OCI-LY1 (cell line): ENCODE data around the gene PVRIG.
"Not testable (repeated sequence)": the region's sequence is repeated elsewhere in the genome, so short reads cannot be mapped to it uniquely, and the experiment has no call there.

Experiments used
- H2AFZ ChIP-seq: fragments of 200-600 bp; sonication (generic), shearing (Covaris generic); 2 replicates; pipeline ENCODE4 v1.6.0; 2014; ENCODE audit warnings: antibody characterized with exemption, mild to moderate bottlenecking, low read length
- H3F3A ChIP-seq: fragments of 200-600 bp; sonication (generic), shearing (Covaris generic); 2 replicates; pipeline ENCODE4 v1.6.0; 2014; ENCODE audit warnings: mild to moderate bottlenecking, antibody characterized with exemption, low read length, moderate library complexity; ENCODE audit not compliant: insufficient read depth
- H3K27ac ChIP-seq: fragments of 200-600 bp; sonication (generic); 2 replicates; pipeline ENCODE4 v1.5.1; 2014; ENCODE audit warnings: low read length, mixed run types, mild to moderate bottlenecking, low read depth; ENCODE audit not compliant: poor library complexity, severe bottlenecking
- H3K27me3 ChIP-seq: fragments of 200-600 bp; sonication (generic); 2 replicates; pipeline ENCODE4 v1.6.0; 2014; ENCODE audit warnings: antibody characterized with exemption, mild to moderate bottlenecking, low read length, moderate library complexity; ENCODE audit not compliant: insufficient read depth
- H3K36me3 ChIP-seq: fragments of 200-600 bp; sonication (generic); 2 replicates; pipeline ENCODE4 v1.6.1; 2014; ENCODE audit warnings: mild to moderate bottlenecking, antibody characterized with exemption, low read length, moderate library complexity, mixed read lengths; ENCODE audit not compliant: insufficient read depth
- H3K4me1 ChIP-seq: fragments of 200-600 bp; sonication (generic); 2 replicates; pipeline ENCODE4 v1.5.1; 2014; ENCODE audit warnings: mild to moderate bottlenecking, low read length, moderate library complexity; ENCODE audit not compliant: insufficient read depth, severe bottlenecking
- H3K4me2 ChIP-seq: fragments of 200-600 bp; sonication (generic), shearing (Covaris generic); 2 replicates; pipeline ENCODE4 v1.6.1; 2014; ENCODE audit warnings: low read length
- H3K4me3 ChIP-seq: fragments of 200-600 bp; sonication (generic); 2 replicates; pipeline ENCODE4 v1.5.1; 2014; ENCODE audit warnings: low read length, low read depth, mild to moderate bottlenecking, mixed read lengths; ENCODE audit not compliant: poor library complexity, severe bottlenecking
- H3K79me2 ChIP-seq: fragments of 200-600 bp; shearing (Covaris generic); 2 replicates; pipeline ENCODE4 v1.6.1; 2016; ENCODE audit warnings: mixed run types, low read length, mixed read lengths; ENCODE audit not compliant: insufficient read depth
- H3K9ac ChIP-seq: fragments of 200-600 bp; sonication (generic), shearing (Covaris generic); 2 replicates; pipeline ENCODE4 v1.6.1; 2014; ENCODE audit warnings: mild to moderate bottlenecking, low read length, mixed read lengths
- H3K9me2 ChIP-seq: fragments of 200-600 bp; sonication (generic), shearing (Covaris generic); 2 replicates; pipeline ENCODE4 v1.6.1; 2014; ENCODE audit warnings: low read depth, mild to moderate bottlenecking, low read length, mixed read lengths
- H3K9me3 ChIP-seq: fragments of 200-600 bp; shearing (Covaris generic); 2 replicates; pipeline ENCODE4 v1.6.1; 2014; ENCODE audit warnings: low read length, mixed read lengths
- H4K20me1 ChIP-seq: fragments of 200-600 bp; sonication (generic), shearing (Covaris generic); 2 replicates; pipeline ENCODE4 v1.6.0; 2016; ENCODE audit warnings: mild to moderate bottlenecking, low read length; ENCODE audit not compliant: insufficient read depth
- EZH2 ChIP-seq: fragments of 200-600 bp; sonication (generic), shearing (Covaris generic); IDR thresholded peaks from 2 replicates; pipeline ENCODE4 v1.8.0; 2017; ENCODE audit warnings: borderline replicate concordance, mixed run types, mild to moderate bottlenecking, antibody characterized with exemption, low read length, moderate library complexity, mixed read lengths
- TF ChIP-seq, protein P1 (sequence below): fragments of 200-600 bp; sonication (generic), shearing (Covaris generic); IDR thresholded peaks from 2 replicates; pipeline ENCODE4 v1.5.1; 2017; ENCODE audit warnings: mild to moderate bottlenecking, antibody characterized with exemption, low read length, moderate library complexity, mixed read lengths

The PVRIG gene

GRCh38 chr7:100248483-100248882 lies 28.7 kb downstream of the PVRIG start:
- no peak overlapping the region; the same call in 1 of the 2 replicates for H3K9ac ChIP-seq

DNA sequence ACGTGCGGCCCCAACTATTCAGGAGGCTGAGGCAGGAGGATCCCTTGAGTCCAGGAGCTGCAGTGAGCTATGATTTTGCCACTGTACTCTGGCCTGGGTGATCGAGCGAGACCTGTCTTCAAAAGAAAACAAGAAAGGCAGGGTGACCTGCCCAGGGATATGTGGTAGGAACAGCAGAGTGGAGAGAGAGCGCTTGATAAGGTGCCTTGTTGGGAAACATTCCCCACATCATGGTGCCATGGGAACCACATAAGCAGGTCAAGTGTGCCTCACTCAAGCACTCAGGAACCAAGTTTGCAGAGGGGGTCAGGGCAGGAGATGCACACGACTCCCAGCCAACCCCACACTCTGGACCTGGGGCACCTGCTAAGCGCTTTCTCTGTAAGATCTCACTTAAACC lies 37.3 kb downstream of the PVRIG start:
- TF ChIP-seq, protein P1, sequence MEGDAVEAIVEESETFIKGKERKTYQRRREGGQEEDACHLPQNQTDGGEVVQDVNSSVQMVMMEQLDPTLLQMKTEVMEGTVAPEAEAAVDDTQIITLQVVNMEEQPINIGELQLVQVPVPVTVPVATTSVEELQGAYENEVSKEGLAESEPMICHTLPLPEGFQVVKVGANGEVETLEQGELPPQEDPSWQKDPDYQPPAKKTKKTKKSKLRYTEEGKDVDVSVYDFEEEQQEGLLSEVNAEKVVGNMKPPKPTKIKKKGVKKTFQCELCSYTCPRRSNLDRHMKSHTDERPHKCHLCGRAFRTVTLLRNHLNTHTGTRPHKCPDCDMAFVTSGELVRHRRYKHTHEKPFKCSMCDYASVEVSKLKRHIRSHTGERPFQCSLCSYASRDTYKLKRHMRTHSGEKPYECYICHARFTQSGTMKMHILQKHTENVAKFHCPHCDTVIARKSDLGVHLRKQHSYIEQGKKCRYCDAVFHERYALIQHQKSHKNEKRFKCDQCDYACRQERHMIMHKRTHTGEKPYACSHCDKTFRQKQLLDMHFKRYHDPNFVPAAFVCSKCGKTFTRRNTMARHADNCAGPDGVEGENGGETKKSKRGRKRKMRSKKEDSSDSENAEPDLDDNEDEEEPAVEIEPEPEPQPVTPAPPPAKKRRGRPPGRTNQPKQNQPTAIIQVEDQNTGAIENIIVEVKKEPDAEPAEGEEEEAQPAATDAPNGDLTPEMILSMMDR = no peak
- TF ChIP-seq EZH2 = no peak
- Histone ChIP-seq H3K27me3 (no peaks in the 10 kb centered on the region), H4K20me1 (no peaks in the 10 kb centered on the region), H3K9me2 (no peaks in the 10 kb centered on the region), H3K4me1 (no peaks in the 10 kb centered on the region), H3K4me2 (no peak overlapping the region), H2AFZ (no peak overlapping the region), H3F3A (no peaks in the 10 kb centered on the region), H3K79me2 (no peaks in the 10 kb centered on the region), H3K4me3 (no peak overlapping the region), H3K36me3 (no peaks in the 10 kb centered on the region), H3K9ac (no peak overlapping the region), H3K9me3 (no peaks in the 10 kb centered on the region), H3K27ac (no peak overlapping the region)

More at GRCh38 chr7:100248483-100248882, 28.7 kb downstream of the PVRIG start:
- H3K27ac ChIP-seq = peak overlapping the region; percentile 72
- no peak overlapping the region for H3K4me2 ChIP-seq
- no peaks in the 10 kb centered on the region for H3K36me3 ChIP-seq
- H4K20me1 ChIP-seq = no peaks in the 10 kb centered on the region
- H3K9me3 ChIP-seq = no peaks in the 10 kb centered on the region
- H3F3A ChIP-seq = 0 out of 2 replicates have a peak, but pooled peaks cover 4% of the 10 kb centered on the region
- H3K4me3 ChIP-seq = no peak overlapping the region
- no peaks in the 10 kb centered on the region for H3K9me2 ChIP-seq
- TF ChIP-seq EZH2 = no peak
- TF ChIP-seq, protein P1 = no peak
- H3K27me3 ChIP-seq = no peaks in the 10 kb centered on the region
- H3K4me1 ChIP-seq = peaks cover 26% of the 10 kb centered on the region
- no peak overlapping the region for H2AFZ ChIP-seq
- H3K79me2 ChIP-seq = no peaks in the 10 kb centered on the region

GRCh38 chr7:100259984-100260383 lies 40.2 kb downstream of the PVRIG start:
- H2AFZ ChIP-seq, H3K79me2 ChIP-seq, H3K9me2 ChIP-seq, H3K36me3 ChIP-seq, H3K9me3 ChIP-seq, H3K9ac ChIP-seq, H3K27me3 ChIP-seq, H3F3A ChIP-seq, H3K4me3 ChIP-seq, H3K4me2 ChIP-seq, H4K20me1 ChIP-seq, H3K27ac ChIP-seq, H3K4me1 ChIP-seq: not testable (repeated sequence)

- H4K20me1 ChIP-seq, H3K4me2 ChIP-seq, H3K36me3 ChIP-seq, H2AFZ ChIP-seq, H3K9ac ChIP-seq, H3F3A ChIP-seq, H3K27me3 ChIP-seq, H3K27ac ChIP-seq, H3K9me2 ChIP-seq, H3K9me3 ChIP-seq, H3K4me3 ChIP-seq, H3K4me1 ChIP-seq, H3K79me2 ChIP-seq: not testable (repeated sequence)
These were observed 43.1 kb downstream of the PVRIG start for GRCh38 chr7:100262896-100263295.

- H3F3A ChIP-seq, H3K36me3 ChIP-seq, H3K27me3 ChIP-seq, H3K4me3 ChIP-seq, H3K4me1 ChIP-seq, H4K20me1 ChIP-seq, H3K79me2 ChIP-seq, H3K9me2 ChIP-seq, H3K9me3 ChIP-seq, H3K4me2 ChIP-seq, H2AFZ ChIP-seq, H3K9ac ChIP-seq, H3K27ac ChIP-seq: not testable (repeated sequence)
These were observed 44.5 kb downstream of the PVRIG start for GRCh38 chr7:100264223-100264622.

DNA sequence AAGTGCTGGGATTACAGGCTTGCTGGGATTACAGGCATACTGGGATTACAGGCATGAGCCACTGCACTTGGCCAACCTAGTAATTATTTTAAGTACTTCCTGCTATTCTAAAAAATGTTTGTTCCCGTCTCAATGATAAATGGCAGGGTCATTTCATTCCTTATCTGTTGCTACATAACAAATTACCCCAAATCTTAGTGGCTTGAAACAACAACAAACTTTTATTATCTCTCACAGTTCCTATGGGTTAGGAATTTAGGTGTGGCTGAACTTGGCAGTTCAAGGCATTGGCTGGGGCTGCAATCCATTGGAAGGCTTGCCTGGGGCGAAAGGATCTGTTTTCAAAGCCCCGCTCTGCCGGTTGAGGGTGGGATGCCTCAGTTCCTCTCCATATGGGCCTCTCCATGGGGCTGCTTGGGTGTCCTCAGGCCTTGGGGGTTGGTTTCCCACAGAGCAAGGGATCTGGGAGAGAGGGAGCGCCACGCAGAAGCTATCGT lies 45.0 kb downstream of the PVRIG start:
- not testable (repeated sequence) for H4K20me1 ChIP-seq, H3K9me2 ChIP-seq, H3K4me2 ChIP-seq, H2AFZ ChIP-seq, H3K79me2 ChIP-seq, H3K4me3 ChIP-seq, H3K9me3 ChIP-seq, H3K27ac ChIP-seq, H3F3A ChIP-seq, H3K27me3 ChIP-seq, H3K36me3 ChIP-seq, H3K9ac ChIP-seq
- peaks cover 10% of the 10 kb centered on the region for H3K4me1 ChIP-seq
